Kidney (tissue), 14 donors: ENCODE measurements around the gene RHBDD3. TPM values are rescaled to one million over a fixed set of nuclear protein-coding genes. Genes with fewer than 3 reads are reported as not detected.

Experiments used
- DNase-seq, 5 donors: peaks; one replicate each; pipeline ENCODE4 v3.0.0-alpha.2; 2013 to 2020
- FAIRE-seq: peaks from 2 replicates; lab custom pipeline; 2012; peaks lifted over from hg19 to GRCh38; lab: Jason Lieb, UNC
- H3K27ac ChIP-seq, 2 donors: one replicate each; pipeline ENCODE4 v1.7.0; 2013; ENCODE audit warnings: low read depth in 2 of 2, low read length in 2 of 2, inconsistent platforms in 1 of 2
- H3K27me3 ChIP-seq: one replicate; pipeline ENCODE4 v1.7.1; 2013; ENCODE audit warnings: low read length, inconsistent platforms; ENCODE audit not compliant: control insufficient read depth, insufficient read depth
- H3K36me3 ChIP-seq, 3 donors: one replicate each; pipeline versions ENCODE4 v1.7.0 to v1.7.1; 2013; ENCODE audit warnings: low read length in 3 of 3, control low read depth in 1 of 3, inconsistent platforms in 1 of 3; ENCODE audit not compliant: insufficient read depth in 3 of 3, control insufficient read depth in 2 of 3
- H3K4me1 ChIP-seq, 3 donors: one replicate each; pipeline versions ENCODE4 v1.7.0 to v1.7.1; 2013; ENCODE audit warnings: low read length in 3 of 3, inconsistent platforms in 1 of 3, low read depth in 1 of 3; ENCODE audit not compliant: control insufficient read depth in 2 of 3, insufficient read depth in 2 of 3
- H3K4me3 ChIP-seq, 3 donors: one replicate each; pipeline versions ENCODE4 v1.7.0 to v1.8.1; 2013; ENCODE audit warnings: low read length in 3 of 3, control low read depth in 1 of 3, inconsistent platforms in 1 of 3
- H3K9ac ChIP-seq, 3 donors: one replicate each; pipeline versions ENCODE4 v1.7.0 to v1.7.1; 2013; ENCODE audit warnings: low read length in 3 of 3, control low read depth in 1 of 3, inconsistent platforms in 1 of 3
- H3K9me3 ChIP-seq, 3 donors: one replicate each; pipeline versions ENCODE4 v1.7.0 to v1.7.1; 2013; ENCODE audit warnings: low read length in 3 of 3, control low read depth in 1 of 3, inconsistent platforms in 1 of 3; ENCODE audit not compliant: control insufficient read depth in 2 of 3, insufficient read depth in 1 of 3
- intact Hi-C: fragments of 100-400 bp; cut with DNase I; formaldehyde crosslinking; loops from one replicate; pipeline ENCODE4 v1.11.1; 2022
- polyA plus RNA-seq: library from polyadenylated mRNA; stranded (reverse); fragments of 350-450 nt; fragmentation: Illumina TruSeq; extraction: RNeasy Lipid Tissue Mini Kit (QIAGEN cat#74804); gene quantifications from one replicate; pipeline ENCODE4 v1.2.3, GENCODE V29; 2014; ENCODE audit warnings: low read depth, low replicate concordance; ENCODE audit not compliant: insufficient read depth
- total RNA-seq: library from RNA; stranded (reverse); fragmentation: NEBNext Ultra II Directional; extraction: Animal tissue kit (Norgen Biotek cat#: 25700); gene quantifications from one replicate; pipeline ENCODE4 v1.2.1, GENCODE V29; 2021
- TF ChIP-seq, protein P1 (sequence below): IDR thresholded peaks from 3 replicates; pipeline ENCODE4 v1.5.1; 2012; ENCODE audit warnings: mild to moderate bottlenecking, moderate library complexity, borderline replicate concordance; ENCODE audit not compliant: insufficient read depth; ENCODE audit errors: extremely low read depth
- donor health status: control.
- donor health status: control.
- donor health status: control.
- donor health status: control.
- donor health status: control.
- donor health status: DM: yes; HTN: yes; CAD: no.
- donor health status: Normal renal cell carcinoma (clear cell type).

The RHBDD3 gene
- total and polyA plus RNA-seq, 2 donors from 2014 or later: 19.2 to 26.3 TPM

DNA sequence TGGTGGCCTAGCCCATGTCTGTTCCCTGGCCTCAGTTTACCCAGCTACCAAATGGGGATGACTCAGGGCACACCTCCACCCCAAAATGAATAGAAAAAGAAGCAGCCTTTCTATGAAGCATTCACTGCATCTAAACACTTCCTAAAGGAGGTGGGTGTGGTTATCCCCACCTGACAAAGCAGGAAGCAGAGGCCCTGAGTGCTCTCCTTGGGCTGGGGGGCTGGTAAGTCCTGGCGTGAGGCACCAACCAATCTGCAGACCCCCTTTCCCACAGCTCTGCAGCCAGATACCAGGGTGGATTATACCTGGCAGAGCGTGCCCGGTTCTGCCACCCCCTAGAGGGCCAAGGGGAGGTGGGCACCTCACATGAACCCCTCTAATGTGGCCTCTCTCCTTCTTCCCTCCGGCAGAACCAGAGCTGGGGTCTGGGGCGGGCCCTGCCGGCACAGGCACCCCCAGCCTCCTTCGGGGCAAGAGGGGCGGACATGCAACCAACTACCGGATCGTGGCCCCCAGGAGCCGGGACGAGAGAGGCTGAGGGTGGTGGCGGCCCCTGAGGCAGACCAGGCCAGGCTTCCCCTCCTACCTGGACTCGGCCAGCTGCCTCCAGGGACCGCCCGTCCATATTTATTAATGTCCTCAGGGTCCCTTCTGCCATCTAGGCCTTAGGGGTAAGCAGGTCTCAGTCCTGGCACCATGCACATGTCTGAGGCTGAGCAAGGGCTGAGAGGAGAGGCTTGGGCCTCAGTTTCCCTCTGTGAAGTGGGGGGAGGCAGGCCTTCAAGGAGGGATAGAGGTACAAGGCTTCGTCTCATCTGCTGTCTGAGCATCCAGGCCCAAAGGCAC is 9.2 kb downstream of the RHBDD3 start:
- Histone ChIP-seq H3K4me1 (no peaks in the 10 kb centered on the region), H3K9me3 (no peaks in the 10 kb centered on the region), H3K27me3 (no peaks in the 10 kb centered on the region), H3K4me3 (no peak overlapping the region), H3K9ac (no peak overlapping the region), H3K36me3 (no peaks in the 10 kb centered on the region), H3K27ac (no peak overlapping the region)
- FAIRE-seq (no peak), DNase-seq (peak in 1 of 5 donors; percentile 33)
- intact Hi-C loops: no loop called here
- TF ChIP-seq, protein P1, sequence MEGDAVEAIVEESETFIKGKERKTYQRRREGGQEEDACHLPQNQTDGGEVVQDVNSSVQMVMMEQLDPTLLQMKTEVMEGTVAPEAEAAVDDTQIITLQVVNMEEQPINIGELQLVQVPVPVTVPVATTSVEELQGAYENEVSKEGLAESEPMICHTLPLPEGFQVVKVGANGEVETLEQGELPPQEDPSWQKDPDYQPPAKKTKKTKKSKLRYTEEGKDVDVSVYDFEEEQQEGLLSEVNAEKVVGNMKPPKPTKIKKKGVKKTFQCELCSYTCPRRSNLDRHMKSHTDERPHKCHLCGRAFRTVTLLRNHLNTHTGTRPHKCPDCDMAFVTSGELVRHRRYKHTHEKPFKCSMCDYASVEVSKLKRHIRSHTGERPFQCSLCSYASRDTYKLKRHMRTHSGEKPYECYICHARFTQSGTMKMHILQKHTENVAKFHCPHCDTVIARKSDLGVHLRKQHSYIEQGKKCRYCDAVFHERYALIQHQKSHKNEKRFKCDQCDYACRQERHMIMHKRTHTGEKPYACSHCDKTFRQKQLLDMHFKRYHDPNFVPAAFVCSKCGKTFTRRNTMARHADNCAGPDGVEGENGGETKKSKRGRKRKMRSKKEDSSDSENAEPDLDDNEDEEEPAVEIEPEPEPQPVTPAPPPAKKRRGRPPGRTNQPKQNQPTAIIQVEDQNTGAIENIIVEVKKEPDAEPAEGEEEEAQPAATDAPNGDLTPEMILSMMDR: no peak

DNA sequence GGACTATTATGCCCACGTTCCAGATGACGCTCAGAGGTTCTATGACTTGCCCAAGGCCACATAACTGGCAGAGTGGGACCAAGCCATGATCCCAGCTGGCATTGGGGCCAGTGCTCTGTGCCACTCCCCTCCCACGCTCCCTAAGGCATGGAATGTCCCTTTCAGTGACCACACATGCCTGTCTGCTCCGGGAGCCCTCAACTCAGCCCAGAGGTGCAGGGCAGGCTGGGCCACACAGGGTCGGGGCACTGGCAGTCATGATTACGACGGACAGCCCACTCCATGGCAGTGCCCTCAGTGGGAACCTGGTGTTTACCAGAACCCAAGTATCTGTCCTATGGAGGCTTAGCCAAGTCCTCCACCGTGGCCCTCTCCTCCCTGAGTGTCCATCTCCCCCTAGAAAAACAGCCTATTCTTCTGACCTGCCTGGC is 10.0 kb downstream of the RHBDD3 start:
- no peaks in the 10 kb centered on the region for H3K9me3 ChIP-seq
- no peak overlapping the region for H3K9ac ChIP-seq
- H3K36me3 ChIP-seq: no peaks in the 10 kb centered on the region
- H3K4me3 ChIP-seq: no peak overlapping the region
- H3K27ac ChIP-seq: no peak overlapping the region
- no peaks in the 10 kb centered on the region for H3K27me3 ChIP-seq
- DNase-seq: no peak
- FAIRE-seq: no peak
- no peaks in the 10 kb centered on the region for H3K4me1 ChIP-seq
- intact Hi-C loops: no loop called here
- TF ChIP-seq, protein P1: no peak

DNA sequence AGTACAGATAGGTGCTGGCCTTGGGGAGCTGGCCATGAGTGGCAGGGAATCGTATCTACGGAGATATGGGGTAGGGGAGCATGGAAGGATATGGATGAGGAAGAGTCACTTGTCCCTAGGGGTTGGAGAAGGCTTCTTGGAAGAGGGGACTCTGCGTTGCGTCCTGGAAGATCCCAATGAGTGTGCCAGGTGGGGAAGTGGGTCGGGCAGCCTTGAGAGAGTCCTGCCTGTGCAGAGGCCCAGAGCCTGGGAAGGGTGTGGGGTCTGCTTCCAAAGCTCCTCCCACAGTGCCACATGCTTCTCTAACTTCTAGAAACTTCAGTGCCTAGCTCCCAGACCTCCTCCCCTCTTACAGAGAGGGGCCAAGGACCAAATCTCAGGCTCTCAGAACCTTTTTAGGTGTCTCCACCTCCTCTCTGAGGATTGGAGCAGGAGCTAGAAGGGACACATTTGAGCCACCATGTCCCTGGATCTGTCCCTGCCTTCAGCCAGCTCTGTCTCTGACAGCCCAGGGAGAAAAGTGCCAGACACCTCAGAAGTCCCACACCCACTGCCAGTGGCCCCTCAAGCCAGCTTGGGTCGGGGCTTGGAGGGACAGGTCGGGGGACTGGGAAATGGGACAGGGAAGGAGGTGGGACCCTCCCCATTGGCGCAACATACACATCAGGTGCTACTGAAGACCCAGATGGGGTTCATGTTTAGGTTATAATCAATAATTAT is 11.0 kb downstream of the RHBDD3 start:
- Histone ChIP-seq H3K27ac (no peak overlapping the region), H3K4me1 (no peaks in the 10 kb centered on the region), H3K27me3 (no peaks in the 10 kb centered on the region), H3K9me3 (no peaks in the 10 kb centered on the region), H3K36me3 (no peaks in the 10 kb centered on the region), H3K4me3 (no peak overlapping the region), H3K9ac (no peak overlapping the region)
- FAIRE-seq (no peak), DNase-seq (no peak)
- TF ChIP-seq, protein P1: no peak
- intact Hi-C loops: no loop called here
